ENCODE data around the gene RMDN3.

DNA sequence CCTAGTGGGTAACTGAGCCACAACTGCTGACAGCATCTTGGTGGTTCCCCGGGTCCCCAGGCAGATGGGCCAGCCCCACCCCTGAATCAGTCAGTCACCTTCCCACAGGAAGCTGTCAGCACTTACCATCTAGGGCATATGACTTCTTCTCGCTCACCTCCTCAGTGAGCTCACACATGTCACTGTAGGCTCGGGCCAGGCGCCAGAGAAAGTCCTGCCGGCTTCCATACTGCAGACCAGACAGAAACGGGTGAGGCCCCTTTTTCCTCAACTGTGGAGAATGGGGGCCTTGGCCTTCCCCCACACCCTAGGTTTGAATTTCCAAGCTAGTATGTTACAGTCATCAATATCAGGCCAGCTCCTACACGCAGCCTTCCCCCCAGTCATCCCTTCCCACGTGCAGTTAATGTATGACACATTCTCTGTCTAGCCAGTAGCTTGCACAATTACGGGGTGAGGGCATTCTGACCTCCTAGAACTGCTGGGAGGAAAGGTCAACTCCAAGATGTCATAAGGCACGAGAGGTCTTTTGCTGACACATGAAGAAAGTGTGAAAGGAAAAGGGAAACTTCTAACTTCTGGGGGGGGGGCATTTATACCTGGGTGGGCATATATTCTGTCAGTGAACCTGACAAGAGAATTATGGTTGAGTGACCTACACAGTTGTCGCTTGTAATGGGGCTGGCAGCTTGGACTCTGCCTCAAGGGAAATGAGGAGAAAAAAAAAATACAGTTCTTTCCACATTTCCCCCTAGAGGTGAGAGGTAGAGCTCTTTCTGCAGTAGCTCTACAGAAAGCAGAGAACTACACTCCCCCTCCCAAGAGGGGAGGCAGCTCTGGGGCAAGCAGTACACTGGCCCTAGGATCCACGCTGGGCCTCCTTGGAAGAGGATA lies 10.9 kb downstream of the RMDN3 start:
- TF ChIP-seq EZH2 (IDR thresholded peaks at IDR 0.05; ENCODE audit: borderline replicate concordance, low read depth, low read length) (no peak), RAD21 (CRISPR knock-in tag; conservative IDR thresholded peaks at IDR 0.05 in 1 of 2, IDR thresholded peaks at IDR 0.05 in 1 of 2) (no peak), TCF7L2 (IDR thresholded peaks at IDR 0.05; ENCODE audit: low read depth, low read length) (no peak), THRA (IDR thresholded peaks at IDR 0.05) (no peak), JUND (IDR thresholded peaks at IDR 0.05; ENCODE audit: borderline replicate concordance, low read depth, low read length) (peak; percentile 27; the same call in 1 of the 2 replicates), JUND (tag; IDR thresholded peaks at IDR 0.05; ENCODE audit: borderline replicate concordance, low read depth, low read length) (no peak; the same call in 2 of the 3 replicates), TRIM28 (IDR thresholded peaks at IDR 0.05) (no peak), TGIF2 (CRISPR knock-in tag; IDR thresholded peaks at IDR 0.05) (no peak), PRDM10 (IDR thresholded peaks at IDR 0.05; ENCODE audit: partially characterized antibody) (peak; percentile 92), SMAD3 (CRISPR knock-in tag; conservative IDR thresholded peaks at IDR 0.05) (no peak), GATA2 (CRISPR knock-in tag; IDR thresholded peaks at IDR 0.05) (no peak), FOS (IDR thresholded peaks at IDR 0.05; ENCODE audit: extremely low read depth, insufficient read length) (no peak), CREM (IDR thresholded peaks at IDR 0.05; ENCODE audit: low read depth) (no peak)
- TF ChIP-seq, protein P1, sequence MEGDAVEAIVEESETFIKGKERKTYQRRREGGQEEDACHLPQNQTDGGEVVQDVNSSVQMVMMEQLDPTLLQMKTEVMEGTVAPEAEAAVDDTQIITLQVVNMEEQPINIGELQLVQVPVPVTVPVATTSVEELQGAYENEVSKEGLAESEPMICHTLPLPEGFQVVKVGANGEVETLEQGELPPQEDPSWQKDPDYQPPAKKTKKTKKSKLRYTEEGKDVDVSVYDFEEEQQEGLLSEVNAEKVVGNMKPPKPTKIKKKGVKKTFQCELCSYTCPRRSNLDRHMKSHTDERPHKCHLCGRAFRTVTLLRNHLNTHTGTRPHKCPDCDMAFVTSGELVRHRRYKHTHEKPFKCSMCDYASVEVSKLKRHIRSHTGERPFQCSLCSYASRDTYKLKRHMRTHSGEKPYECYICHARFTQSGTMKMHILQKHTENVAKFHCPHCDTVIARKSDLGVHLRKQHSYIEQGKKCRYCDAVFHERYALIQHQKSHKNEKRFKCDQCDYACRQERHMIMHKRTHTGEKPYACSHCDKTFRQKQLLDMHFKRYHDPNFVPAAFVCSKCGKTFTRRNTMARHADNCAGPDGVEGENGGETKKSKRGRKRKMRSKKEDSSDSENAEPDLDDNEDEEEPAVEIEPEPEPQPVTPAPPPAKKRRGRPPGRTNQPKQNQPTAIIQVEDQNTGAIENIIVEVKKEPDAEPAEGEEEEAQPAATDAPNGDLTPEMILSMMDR (IDR thresholded peaks at IDR 0.05 in 2 of 3, conservative IDR thresholded peaks at IDR 0.05 in 1 of 3; ENCODE audit: insufficient read depth in 2 of 3, low read depth in 1 of 3, low read length in 3 of 3) = peak; percentile 15 to 22 (median 20); a peak in 2 of 6 replicates
- TF ChIP-seq, protein P2, sequence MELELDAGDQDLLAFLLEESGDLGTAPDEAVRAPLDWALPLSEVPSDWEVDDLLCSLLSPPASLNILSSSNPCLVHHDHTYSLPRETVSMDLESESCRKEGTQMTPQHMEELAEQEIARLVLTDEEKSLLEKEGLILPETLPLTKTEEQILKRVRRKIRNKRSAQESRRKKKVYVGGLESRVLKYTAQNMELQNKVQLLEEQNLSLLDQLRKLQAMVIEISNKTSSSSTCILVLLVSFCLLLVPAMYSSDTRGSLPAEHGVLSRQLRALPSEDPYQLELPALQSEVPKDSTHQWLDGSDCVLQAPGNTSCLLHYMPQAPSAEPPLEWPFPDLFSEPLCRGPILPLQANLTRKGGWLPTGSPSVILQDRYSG (tag; conservative IDR thresholded peaks at IDR 0.05; ENCODE audit: low read depth) = no peak

Data from K562 (cell line).